GM18909 (cell line): Measurements from ENCODE around the gene SLC8A1.

Experiments used
- ATAC-seq: cut with Tn5 transposase; IDR thresholded peaks from one replicate; pipeline ENCODE4 v1.9.1; 2021; ENCODE audit warnings: mild to moderate bottlenecking; ENCODE audit not compliant: unreplicated experiment, poor library complexity

SLC8A1 gene

DNA sequence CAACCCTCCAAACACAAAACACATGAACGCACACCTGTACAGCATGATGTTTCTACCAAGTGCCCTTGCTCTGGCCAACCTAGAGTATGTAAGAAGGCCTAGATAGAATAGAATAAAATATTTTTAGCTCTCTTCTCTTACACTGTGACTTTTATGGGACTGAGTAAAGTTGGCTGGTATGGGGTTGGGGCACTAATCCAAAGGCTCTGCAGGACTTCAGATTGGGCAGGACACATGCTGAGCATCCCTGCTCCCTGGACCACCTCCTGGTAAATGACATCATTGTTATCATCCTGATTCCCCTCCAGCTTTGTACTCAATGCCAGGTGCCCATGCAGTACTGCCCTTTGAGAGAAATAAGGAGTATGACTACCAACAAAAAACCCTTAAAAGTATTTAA lies 322.2 kb downstream of the SLC8A1 start:
- ATAC-seq, result no peak

DNA sequence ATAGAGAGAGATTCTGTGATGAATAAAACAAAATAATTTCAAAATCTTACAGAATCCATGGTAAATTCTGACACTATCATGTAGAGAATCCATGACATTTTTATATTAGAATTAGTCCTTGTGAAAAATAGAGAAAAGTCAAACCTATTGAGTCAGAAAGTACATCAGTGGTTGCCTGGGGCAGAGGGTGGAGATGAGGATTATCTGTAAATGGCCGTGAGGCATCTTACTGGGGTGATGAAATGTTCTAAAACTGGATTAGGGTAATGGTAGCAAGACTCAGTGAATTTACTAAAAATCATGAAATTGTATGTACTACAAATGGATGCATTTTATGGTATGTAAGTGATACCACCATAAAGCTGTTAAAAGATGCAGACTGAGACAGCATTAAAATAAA lies 323.1 kb downstream of the SLC8A1 start:
- no peak for ATAC-seq

GRCh38 chr2:40127890-40128557 lies 323.9 kb downstream of the SLC8A1 start:
- no peak for ATAC-seq

- ATAC-seq, result no peak
Observed at GRCh38 chr2:40127146-40127545, 324.7 kb downstream of the SLC8A1 start.

DNA sequence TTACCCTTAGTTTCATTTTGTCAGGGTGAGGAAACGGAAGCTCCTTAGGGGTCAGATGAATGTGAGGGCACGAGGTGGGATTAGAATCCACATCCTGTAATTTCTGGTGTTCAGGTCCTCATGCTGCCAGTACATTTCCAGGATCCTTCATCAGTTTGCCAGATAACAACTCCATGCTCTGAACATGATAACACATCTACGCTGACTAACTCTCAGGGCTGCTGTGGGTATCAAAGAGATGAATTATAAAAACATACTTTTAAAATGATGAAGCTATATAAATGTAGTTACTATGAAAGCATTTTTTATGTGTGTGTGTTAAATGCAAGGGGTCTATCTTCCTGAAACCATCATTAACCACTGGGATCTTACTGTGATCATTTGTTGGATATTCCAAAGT lies 325.9 kb downstream of the SLC8A1 start:
- ATAC-seq, result no peak

GRCh38 chr2:40123746-40124145 lies 328.1 kb downstream of the SLC8A1 start:
- ATAC-seq, result no peak

GRCh38 chr2:40123326-40123725 lies 328.6 kb downstream of the SLC8A1 start:
- no peak for ATAC-seq

DNA sequence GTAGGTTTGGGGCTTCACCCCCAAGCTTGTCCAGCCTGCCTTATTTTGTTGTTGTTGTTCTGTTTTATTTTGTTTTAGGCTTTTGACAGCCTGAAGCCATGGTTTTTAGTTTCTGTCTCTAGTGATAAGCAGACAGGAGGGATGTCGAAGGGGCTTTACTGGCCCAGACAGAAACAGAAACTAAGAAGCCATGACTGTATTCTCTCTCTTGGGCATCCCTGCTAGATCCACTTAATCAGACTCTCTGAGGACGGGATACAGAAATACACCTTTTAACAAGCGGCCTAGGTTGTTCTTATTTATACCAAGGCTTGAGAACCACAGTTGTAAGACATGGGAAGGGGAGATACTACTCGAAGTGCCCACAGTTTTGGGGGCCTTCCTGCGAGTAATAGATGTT lies 330.9 kb downstream of the SLC8A1 start:
- ATAC-seq, result no peak

DNA sequence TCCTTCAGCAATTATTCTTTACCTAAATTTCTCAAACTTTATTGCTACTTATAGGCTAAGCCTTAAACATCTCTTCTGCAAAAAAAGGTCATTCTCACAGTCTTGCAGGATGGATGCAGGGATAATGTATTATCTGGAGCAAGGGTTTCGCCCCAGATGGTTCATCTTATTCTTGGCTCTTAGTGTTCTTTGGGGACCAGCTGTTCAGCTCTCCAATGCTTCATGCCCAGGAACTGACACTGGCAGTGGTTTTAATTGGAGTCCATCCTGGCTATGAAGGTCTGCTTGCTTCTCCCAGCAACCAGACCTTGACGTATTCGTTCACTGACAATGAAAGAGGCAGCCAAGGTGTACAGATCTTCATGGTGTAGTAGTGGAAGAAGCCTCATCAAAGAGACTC lies 331.9 kb downstream of the SLC8A1 start:
- no peak for ATAC-seq

DNA sequence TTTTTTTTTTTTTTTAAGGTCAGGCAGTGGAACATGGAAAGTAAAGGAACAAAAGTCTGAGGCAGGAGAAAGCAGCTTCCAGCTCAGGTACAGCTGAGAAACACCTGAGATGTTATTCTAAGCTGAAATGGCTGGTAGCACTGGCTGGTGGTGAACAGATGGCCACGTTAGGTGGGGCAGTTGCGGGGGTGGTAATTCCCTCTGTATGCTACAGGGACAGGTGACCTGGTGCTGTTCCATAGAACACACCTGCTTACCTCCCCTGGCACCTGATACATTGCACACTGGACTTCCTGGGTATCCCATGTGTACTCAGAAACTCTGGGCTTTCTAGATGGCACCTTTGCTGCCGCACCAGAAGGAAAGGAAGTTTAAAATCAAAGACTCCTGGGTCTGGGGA lies 333.3 kb downstream of the SLC8A1 start:
- ATAC-seq, result no peak

DNA sequence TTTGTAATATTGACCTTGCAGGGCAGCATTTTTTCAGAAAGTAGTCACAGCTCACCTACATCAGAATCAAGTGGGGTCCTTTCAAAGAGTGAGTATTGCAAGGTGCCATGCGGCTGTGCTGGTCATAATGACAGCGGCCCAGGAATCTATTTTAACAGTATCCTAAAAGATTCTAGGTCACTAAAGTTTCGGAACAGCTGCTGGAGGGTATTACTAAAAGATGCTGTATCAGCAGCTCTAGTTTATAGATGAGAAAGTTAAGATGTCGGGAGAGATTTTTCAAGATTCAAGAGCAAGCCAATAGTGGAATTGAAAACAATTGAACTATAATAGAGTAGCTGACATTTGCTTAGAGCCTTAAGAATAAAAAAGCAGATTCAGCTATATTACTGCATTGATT lies 336.0 kb downstream of the SLC8A1 start:
- no peak for ATAC-seq

DNA sequence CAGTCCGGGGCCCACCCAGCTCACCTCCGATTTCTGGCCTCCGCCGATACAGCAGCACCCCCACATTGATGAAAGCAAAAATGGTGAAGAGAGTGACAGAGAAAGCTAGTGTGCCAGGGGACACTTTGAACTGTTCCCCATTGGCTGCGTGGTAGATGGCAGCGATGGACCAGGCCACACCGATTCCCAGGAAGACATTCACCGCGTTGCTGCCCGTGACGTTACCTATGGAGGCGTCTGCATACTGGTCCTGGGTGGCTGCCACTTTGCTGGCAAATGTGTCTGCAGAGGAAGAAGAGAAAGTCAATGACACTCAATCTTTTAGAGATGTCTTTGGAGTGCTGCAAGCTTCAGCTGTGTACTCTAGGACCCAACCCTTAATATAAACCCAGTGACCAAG lies 336.5 kb downstream of the SLC8A1 start:
- no peak for ATAC-seq

- no peak for ATAC-seq
Observed at GRCh38 chr2:40113997-40114396, 337.9 kb downstream of the SLC8A1 start.

DNA sequence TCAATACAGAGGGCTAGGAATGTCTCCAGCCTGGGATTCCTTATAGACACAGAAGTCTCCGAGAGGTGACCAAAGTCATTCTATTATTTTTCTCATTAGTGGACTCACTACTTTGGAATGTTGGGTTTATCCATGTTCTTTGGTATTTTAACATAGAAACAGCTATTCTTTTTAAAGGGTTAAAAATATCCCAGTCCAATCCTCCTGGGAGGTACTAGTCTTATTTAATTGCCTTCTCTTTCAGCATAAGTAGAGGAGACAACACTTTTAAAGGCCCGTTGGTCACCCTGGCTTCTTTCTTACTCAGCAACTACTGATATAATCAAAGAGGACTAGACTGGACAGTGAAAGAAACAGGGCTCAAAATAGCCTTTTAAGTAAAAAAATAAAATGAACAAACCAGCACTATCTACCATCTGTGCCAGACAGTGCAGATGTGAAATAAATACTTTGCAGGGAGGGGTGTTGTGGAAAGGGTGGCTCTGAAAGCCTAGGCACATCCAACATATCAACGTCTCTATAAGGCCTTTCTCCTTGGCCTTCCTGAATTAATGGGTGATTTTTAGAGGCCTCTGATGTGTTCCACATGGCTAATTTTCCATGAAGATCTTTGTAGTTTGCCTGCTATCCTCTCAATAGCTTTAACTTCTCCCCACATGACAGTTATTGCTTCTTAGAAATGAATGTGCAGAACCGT lies 338.5 kb downstream of the SLC8A1 start:
- no peak for ATAC-seq

GRCh38 chr2:40109381-40109780 lies 342.5 kb downstream of the SLC8A1 start:
- ATAC-seq, result no peak

- ATAC-seq, result no peak
Observed at GRCh38 chr2:40108851-40109250, 343.0 kb downstream of the SLC8A1 start.

- no peak for ATAC-seq
Observed at GRCh38 chr2:40106061-40106460, 345.8 kb downstream of the SLC8A1 start.

GRCh38 chr2:40105593-40105992 lies 346.3 kb downstream of the SLC8A1 start:
- no peak for ATAC-seq

- no peak for ATAC-seq
Observed at GRCh38 chr2:40103590-40103989, 348.3 kb downstream of the SLC8A1 start.

- ATAC-seq, result no peak
Observed at GRCh38 chr2:40103163-40103562, 348.7 kb downstream of the SLC8A1 start.

- no peak for ATAC-seq
Observed at GRCh38 chr2:40102447-40102846, 349.4 kb downstream of the SLC8A1 start.

- peak; percentile 59 for ATAC-seq
Observed at GRCh38 chr2:40101131-40101575, 350.7 kb downstream of the SLC8A1 start.
